ENCODE data around the gene PAF1. TPM values are rescaled to one million over a fixed set of nuclear protein-coding genes. Genes with fewer than 3 reads are reported as not detected.
"Not testable (repeated sequence)": the region's sequence is repeated elsewhere in the genome, so short reads cannot be mapped to it uniquely, and the experiment has no call there.

PAF1 gene
- total and polyA plus RNA-seq, 2 of the 13 experiments (the other 11 are each of a cell fraction or from before 2014, with no cell fraction given), result 30.2 to 31.1 TPM

GRCh38 chr19:39341719-39342604, 48.9 kb downstream of the PAF1 start, which contains the start of gene SAMD4B (continued):
- TF ChIP-seq ZFP90 (CRISPR knock-in tag; IDR thresholded peaks at IDR 0.05; ENCODE audit: borderline replicate concordance) (no peak), ISL2 (CRISPR knock-in tag; IDR thresholded peaks at IDR 0.05) (peak; percentile 34; the same call in 1 of the 2 replicates)

- peak overlapping the region; percentile 78 for H3K4me2 ChIP-seq (ENCODE audit: low read depth, low read length)
- intact Hi-C loops (cut with micrococcal nuclease; ENCODE audit: unreplicated experiment) (loop anchor here (5.0 kb wide), 1 partner anchor 71 kb away; the partner anchor contains the start of gene PLEKHG2), in situ Hi-C loops (cut with HindIII; ENCODE audit: extremely low pct_ligation_motif_present, low pct_unique_long_range_greater_than_20kb) (no loop called here)
- TF ChIP-seq FOXM1 (CRISPR knock-in tag; IDR thresholded peaks at IDR 0.05) (no peak), ZNF276 (CRISPR knock-in tag; IDR thresholded peaks at IDR 0.05; ENCODE audit: low read depth) (no peak), TEF (CRISPR knock-in tag; IDR thresholded peaks at IDR 0.05) (no peak), NCOA1 (CRISPR knock-in tag; IDR thresholded peaks at IDR 0.05) (0 out of 2 replicates have a peak, but pooled peaks have one; percentile 53), ZFP36 (IDR thresholded peaks at IDR 0.05; ENCODE audit: borderline replicate concordance, low read depth, low read length, partially characterized antibody) (peak; percentile 30), NR2F6 (IDR thresholded peaks at IDR 0.05) (no peak), NR2F6 (CRISPR knock-in tag; IDR thresholded peaks at IDR 0.05) (no peak), ZNF468 (CRISPR knock-in tag; IDR thresholded peaks at IDR 0.05) (0 out of 2 replicates have a peak, but pooled peaks have one; percentile 57)
- H3K36me3 ChIP-seq (replicated peaks in 1 of 2; ENCODE audit: control insufficient read depth in 1 of 2, insufficient read depth in 2 of 2, low read length in 2 of 2), result peaks cover 0 to 11% of the 10 kb centered on the region in 2 experiments; a peak in 2 of 5 replicates
- no peak for FAIRE-seq
- no TSS peak for BruUV-seq (replicated peaks)
- H4K20me1 ChIP-seq (ENCODE audit: insufficient read depth, low read length), result no peaks in the 10 kb centered on the region; the same call in 1 of the 2 replicates
- H2AFZ ChIP-seq (ENCODE audit: low read length), result peak overlapping the region; percentile 89
- no peak for DNase-seq (ENCODE audit: low spot score)
- H3K79me2 ChIP-seq (ENCODE audit: insufficient read depth, low read length), result peaks cover 35% of the 10 kb centered on the region
- H3K27ac ChIP-seq (ENCODE audit: extremely low read length, insufficient read depth, low read length), result peak overlapping the region; percentile 74
- no peaks in the 10 kb centered on the region for H3K9me3 ChIP-seq (ENCODE audit: low read length)
- ChIA-PET POLR2A (interaction anchor here (1.3 to 2.5 kb wide), 6 partner anchors 13 to 94 kb away, joined by 3 to 14 read pairs (median 4); partner anchors contain the start of genes MED29, PAF1 and RPS16), CTCF (ENCODE audit: low intra/inter-chr PET ratio, low total read pairs) (no interaction called here)
- H3K4me3 ChIP-seq (replicated peaks in 1 of 3; ENCODE audit: insufficient read depth in 1 of 3, low read depth in 2 of 3, low read length in 3 of 3), result peak overlapping the region; percentile 84 to 94 (median 84)
- WGBS (ENCODE audit: low lambda C conversion rate), result under 1% methylated on average over 17 of the region's 17 CpGs
- H3K9ac ChIP-seq (ENCODE audit: insufficient read depth, low read depth, low read length), result peak overlapping the region; percentile 83
- peak; percentile 60 for ATAC-seq
- peaks cover 67% of the 10 kb centered on the region for H3K4me1 ChIP-seq (ENCODE audit: insufficient read depth, low read length)
- H3K27me3 ChIP-seq (ENCODE audit: control insufficient read depth in 1 of 2, insufficient read depth in 2 of 2, low read length in 2 of 2), result no peaks in the 10 kb centered on the region; a peak in 1 of 5 replicates
Observed at GRCh38 chr19:39341129-39341718, 49.7 kb downstream of the PAF1 start.

- POLR2A ChIA-PET; H3K4me3 ChIP-seq (replicated peaks in 1 of 3; ENCODE audit: insufficient read depth in 1 of 3, low read depth in 2 of 3, low read length in 3 of 3); H3K9ac ChIP-seq (ENCODE audit: insufficient read depth, low read depth, low read length); DNase-seq (ENCODE audit: low spot score); BruUV-seq (replicated peaks); H3K27me3 ChIP-seq (ENCODE audit: control insufficient read depth in 1 of 2, insufficient read depth in 2 of 2, low read length in 2 of 2); H4K20me1 ChIP-seq (ENCODE audit: insufficient read depth, low read length); CTCF ChIA-PET (ENCODE audit: low intra/inter-chr PET ratio, low total read pairs); in situ Hi-C loops (cut with HindIII; ENCODE audit: extremely low pct_ligation_motif_present, low pct_unique_long_range_greater_than_20kb); H3K36me3 ChIP-seq (replicated peaks in 1 of 2; ENCODE audit: control insufficient read depth in 1 of 2, insufficient read depth in 2 of 2, low read length in 2 of 2); H3K9me3 ChIP-seq (ENCODE audit: low read length); FAIRE-seq; H3K27ac ChIP-seq (ENCODE audit: extremely low read length, insufficient read depth, low read length); H2AFZ ChIP-seq (ENCODE audit: low read length); ATAC-seq: not testable (repeated sequence)
- WGBS (ENCODE audit: low lambda C conversion rate), result 81% methylated on average over 7 of the region's 7 CpGs
- H3K4me2 ChIP-seq (ENCODE audit: low read depth, low read length), result peak overlapping the region; percentile 36; the same call in 1 of the 2 replicates
- peaks cover 67% of the 10 kb centered on the region for H3K4me1 ChIP-seq (ENCODE audit: insufficient read depth, low read length)
- peaks cover 25% of the 10 kb centered on the region for H3K79me2 ChIP-seq (ENCODE audit: insufficient read depth, low read length)
- intact Hi-C loops (cut with micrococcal nuclease; ENCODE audit: unreplicated experiment), result loop anchor here (5.0 kb wide), 1 partner anchor 72 kb away; the partner anchor contains the start of gene PLEKHG2
Observed at GRCh38 chr19:39340156-39340555, 50.8 kb downstream of the PAF1 start.

All from HepG2 (cell line).